ENCODE results near the gene SRSF9. TPM values are rescaled to one million over a fixed set of nuclear protein-coding genes. Genes with fewer than 3 reads are reported as not detected.

SRSF9 gene
- total and polyA plus RNA-seq, 2 of the 13 experiments (the other 11 are each of a cell fraction or from before 2014, with no cell fraction given), result 125 to 144 TPM

- TF ChIP-seq ATF6 (CRISPR knock-in tag; conservative IDR thresholded peaks at IDR 0.05) (no peak), ZNF574 (CRISPR knock-in tag; IDR thresholded peaks at IDR 0.05) (no peak; the same call in 1 of the 2 replicates), RFX3 (CRISPR knock-in tag; IDR thresholded peaks at IDR 0.05) (peak; percentile 97), BHLHE40 (IDR thresholded peaks at IDR 0.05; ENCODE audit: low read length) (peak; percentile 6; the same call in 1 of the 2 replicates), NR2F6 (IDR thresholded peaks at IDR 0.05) (no peak), NR2F6 (CRISPR knock-in tag; IDR thresholded peaks at IDR 0.05) (peak; percentile 12; the same call in 1 of the 2 replicates), ARHGAP35 (CRISPR knock-in tag; IDR thresholded peaks at IDR 0.05; ENCODE audit: borderline replicate concordance) (no peak), THRA (CRISPR knock-in tag; IDR thresholded peaks at IDR 0.05; ENCODE audit: borderline replicate concordance) (no peak), ETV6 (CRISPR knock-in tag; conservative IDR thresholded peaks at IDR 0.05) (no peak), ZNF3 (CRISPR knock-in tag; IDR thresholded peaks at IDR 0.05) (no peak), ZNF547 (CRISPR knock-in tag; IDR thresholded peaks at IDR 0.05) (no peak), TIGD3 (CRISPR knock-in tag; IDR thresholded peaks at IDR 0.05; ENCODE audit: borderline replicate concordance) (no peak), ZGPAT (CRISPR knock-in tag; IDR thresholded peaks at IDR 0.05) (peak; percentile 50; the same call in 1 of the 2 replicates), ZMYM4 (CRISPR knock-in tag; IDR thresholded peaks at IDR 0.05) (peak; percentile 59; the same call in 1 of the 2 replicates), RAD51 (IDR thresholded peaks at IDR 0.05; ENCODE audit: borderline replicate concordance) (no peak), IKZF1 (IDR thresholded peaks at IDR 0.05) (no peak), TOPORS (CRISPR knock-in tag; IDR thresholded peaks at IDR 0.05) (peak; percentile 73; the same call in 1 of the 2 replicates), ZNF275 (CRISPR knock-in tag; IDR thresholded peaks at IDR 0.05; ENCODE audit: borderline replicate concordance) (peak; percentile 84), ZNF564 (CRISPR knock-in tag; IDR thresholded peaks at IDR 0.05) (no peak), IRX3 (CRISPR knock-in tag; IDR thresholded peaks at IDR 0.05; ENCODE audit: borderline replicate concordance, low read depth) (no peak)
Measured at GRCh38 chr12:120495731-120496412, 26.3 kb upstream of the SRSF9 start, which contains the start of gene DYNLL1 (continued).

Measured in HepG2 (cell line).